Thyroid gland (tissue), 4 donors: ENCODE measurements around the gene ATAD3C.
"Not testable (repeated sequence)": the region's sequence is repeated elsewhere in the genome, so short reads cannot be mapped to it uniquely, and the experiment has no call there.

Experiments
- POLR2A ChIP-seq, 2 donors: fragments of 450-650 bp; IDR thresholded peaks; one replicate each; pipeline ENCODE4 v1.6.1; 2017; ENCODE audit warnings: antibody characterized with exemption in 2 of 2, mild to moderate bottlenecking in 2 of 2, moderate library complexity in 1 of 2
- TF ChIP-seq, protein P1 (sequence below), 6 experiments: fragments of 200-600 bp in 3 of 6; fragments of 450-650 bp in 3 of 6; sonication (generic) in 3 of 6; IDR thresholded peaks; one replicate each; pipeline ENCODE4 v1.5.1; 2016 to 2019; ENCODE audit warnings: antibody characterized with exemption in 6 of 6, mild to moderate bottlenecking in 2 of 6, inconsistent platforms in 1 of 6, moderate library complexity in 1 of 6

DNA sequence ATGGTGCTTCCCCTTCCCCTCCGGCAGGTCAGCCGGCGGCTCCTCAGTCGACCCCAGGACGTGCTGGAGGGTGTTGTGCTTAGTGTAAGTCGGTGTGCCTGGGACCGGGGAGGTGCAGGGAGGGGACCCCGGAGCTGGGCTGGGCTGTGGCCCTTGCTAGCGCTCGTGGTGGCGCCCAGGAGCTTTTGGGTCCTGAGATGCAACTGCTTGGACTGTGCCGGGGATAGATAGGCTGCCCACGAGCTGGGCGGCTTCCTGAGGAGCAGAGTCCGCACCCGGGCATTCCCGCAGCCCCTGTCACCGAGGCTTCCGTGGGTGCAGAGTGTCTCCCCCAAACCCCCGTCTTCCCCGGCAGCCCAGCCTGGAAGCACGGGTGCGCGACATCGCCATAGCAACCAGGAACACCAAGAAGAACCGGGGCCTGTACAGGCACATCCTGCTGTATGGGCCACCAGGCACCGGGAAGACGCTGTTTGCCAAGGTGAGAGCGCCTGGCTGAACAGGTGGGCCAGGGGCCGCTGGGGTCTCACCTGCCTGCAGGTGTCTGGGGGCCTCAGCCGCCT lies 36.3 kb downstream of the ATAD3C start:
- TF ChIP-seq, protein P1, sequence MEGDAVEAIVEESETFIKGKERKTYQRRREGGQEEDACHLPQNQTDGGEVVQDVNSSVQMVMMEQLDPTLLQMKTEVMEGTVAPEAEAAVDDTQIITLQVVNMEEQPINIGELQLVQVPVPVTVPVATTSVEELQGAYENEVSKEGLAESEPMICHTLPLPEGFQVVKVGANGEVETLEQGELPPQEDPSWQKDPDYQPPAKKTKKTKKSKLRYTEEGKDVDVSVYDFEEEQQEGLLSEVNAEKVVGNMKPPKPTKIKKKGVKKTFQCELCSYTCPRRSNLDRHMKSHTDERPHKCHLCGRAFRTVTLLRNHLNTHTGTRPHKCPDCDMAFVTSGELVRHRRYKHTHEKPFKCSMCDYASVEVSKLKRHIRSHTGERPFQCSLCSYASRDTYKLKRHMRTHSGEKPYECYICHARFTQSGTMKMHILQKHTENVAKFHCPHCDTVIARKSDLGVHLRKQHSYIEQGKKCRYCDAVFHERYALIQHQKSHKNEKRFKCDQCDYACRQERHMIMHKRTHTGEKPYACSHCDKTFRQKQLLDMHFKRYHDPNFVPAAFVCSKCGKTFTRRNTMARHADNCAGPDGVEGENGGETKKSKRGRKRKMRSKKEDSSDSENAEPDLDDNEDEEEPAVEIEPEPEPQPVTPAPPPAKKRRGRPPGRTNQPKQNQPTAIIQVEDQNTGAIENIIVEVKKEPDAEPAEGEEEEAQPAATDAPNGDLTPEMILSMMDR (IDR thresholded peaks at IDR 0.05) = not testable (repeated sequence)
- TF ChIP-seq POLR2A (IDR thresholded peaks at IDR 0.05) = not testable (repeated sequence)
